ENCODE measurements around the gene MOB1B.

- TF ChIP-seq, protein P1, sequence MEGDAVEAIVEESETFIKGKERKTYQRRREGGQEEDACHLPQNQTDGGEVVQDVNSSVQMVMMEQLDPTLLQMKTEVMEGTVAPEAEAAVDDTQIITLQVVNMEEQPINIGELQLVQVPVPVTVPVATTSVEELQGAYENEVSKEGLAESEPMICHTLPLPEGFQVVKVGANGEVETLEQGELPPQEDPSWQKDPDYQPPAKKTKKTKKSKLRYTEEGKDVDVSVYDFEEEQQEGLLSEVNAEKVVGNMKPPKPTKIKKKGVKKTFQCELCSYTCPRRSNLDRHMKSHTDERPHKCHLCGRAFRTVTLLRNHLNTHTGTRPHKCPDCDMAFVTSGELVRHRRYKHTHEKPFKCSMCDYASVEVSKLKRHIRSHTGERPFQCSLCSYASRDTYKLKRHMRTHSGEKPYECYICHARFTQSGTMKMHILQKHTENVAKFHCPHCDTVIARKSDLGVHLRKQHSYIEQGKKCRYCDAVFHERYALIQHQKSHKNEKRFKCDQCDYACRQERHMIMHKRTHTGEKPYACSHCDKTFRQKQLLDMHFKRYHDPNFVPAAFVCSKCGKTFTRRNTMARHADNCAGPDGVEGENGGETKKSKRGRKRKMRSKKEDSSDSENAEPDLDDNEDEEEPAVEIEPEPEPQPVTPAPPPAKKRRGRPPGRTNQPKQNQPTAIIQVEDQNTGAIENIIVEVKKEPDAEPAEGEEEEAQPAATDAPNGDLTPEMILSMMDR (IDR thresholded peaks at IDR 0.05): no peak
- no peak for TF ChIP-seq POLR2A (IDR thresholded peaks at IDR 0.05)
Measured at GRCh38 chr4:70868778-70869177, 33.4 kb upstream of the MOB1B start.

All from esophagus squamous epithelium (tissue), 4 donors.